Inflammatory macrophage treated with lipopolysaccharide for 1 hour (primary cell): ENCODE data around the gene DIAPH1.
A peak's percentile ranks its signal among the peaks of the same experiment; 100 is the strongest.

Source experiments
- DNase-seq, 2 donors: peaks; one replicate each; pipeline ENCODE4 v3.0.0-alpha.2; 2020 to 2022

The DIAPH1 gene

GRCh38 chr5:141517880-141518617 lies 100.8 kb downstream of the DIAPH1 start:
- no peak for DNase-seq

- peak; percentile 48 to 57 for DNase-seq
These were observed 101.5 kb downstream of the DIAPH1 start for GRCh38 chr5:141517312-141517711.

- DNase-seq = no peak
These were observed 102.2 kb downstream of the DIAPH1 start for GRCh38 chr5:141516672-141517025.

DNA sequence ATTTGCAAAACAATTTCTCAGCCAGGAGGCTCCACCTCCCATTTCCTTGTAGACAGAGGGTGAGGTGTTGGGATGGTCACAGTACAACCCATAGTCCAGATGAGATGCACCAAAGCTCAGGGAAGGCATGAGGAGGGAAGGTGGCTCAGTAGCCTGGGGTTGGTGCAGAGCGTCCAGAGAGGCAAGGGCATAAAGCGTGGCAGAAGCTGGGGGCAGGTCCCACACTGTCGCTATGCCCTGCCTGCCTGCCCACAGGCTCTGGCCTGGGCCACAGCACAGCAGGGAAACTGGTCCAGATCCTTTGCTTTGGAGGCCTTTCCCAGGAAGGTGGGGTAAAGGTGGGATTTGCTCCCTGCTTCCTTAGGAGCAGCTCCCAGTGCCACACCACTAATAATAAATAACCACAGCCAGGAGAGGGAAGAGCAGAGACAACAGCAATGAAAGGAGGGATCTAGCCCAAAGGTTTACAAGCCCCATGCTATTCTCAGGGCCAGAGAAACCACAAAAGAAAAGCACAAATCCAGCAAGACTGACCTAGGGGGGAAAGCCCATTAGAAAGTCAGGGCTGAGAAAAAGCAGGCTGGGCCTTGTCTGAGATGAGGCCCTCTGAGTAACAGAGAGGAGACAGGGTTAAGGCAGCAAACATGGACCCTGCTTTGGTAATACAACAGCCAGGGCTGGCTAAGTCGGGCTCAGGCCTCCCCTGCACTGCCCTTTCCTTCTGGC lies 102.7 kb downstream of the DIAPH1 start:
- no peak for DNase-seq

DNA sequence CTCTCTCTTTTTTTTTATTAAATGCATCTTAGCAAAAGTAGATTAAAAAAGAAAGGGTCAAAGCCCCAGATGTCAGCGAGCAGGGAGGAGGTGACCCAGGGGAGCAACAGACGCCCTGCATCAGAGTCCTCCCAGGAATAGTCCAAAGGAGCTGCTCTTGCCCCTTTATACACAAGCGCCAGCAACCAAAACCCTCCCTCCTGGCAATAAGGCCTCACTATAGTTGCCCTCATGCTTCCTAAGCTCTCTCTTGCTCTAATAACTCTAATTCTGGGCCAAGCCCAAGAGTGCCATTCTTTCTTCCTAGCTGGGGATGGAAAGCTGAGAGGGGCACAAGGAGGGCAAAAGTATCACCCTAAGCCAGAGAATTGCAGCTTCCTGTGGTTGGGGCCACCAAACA lies 103.7 kb downstream of the DIAPH1 start:
- DNase-seq = no peak

DNA sequence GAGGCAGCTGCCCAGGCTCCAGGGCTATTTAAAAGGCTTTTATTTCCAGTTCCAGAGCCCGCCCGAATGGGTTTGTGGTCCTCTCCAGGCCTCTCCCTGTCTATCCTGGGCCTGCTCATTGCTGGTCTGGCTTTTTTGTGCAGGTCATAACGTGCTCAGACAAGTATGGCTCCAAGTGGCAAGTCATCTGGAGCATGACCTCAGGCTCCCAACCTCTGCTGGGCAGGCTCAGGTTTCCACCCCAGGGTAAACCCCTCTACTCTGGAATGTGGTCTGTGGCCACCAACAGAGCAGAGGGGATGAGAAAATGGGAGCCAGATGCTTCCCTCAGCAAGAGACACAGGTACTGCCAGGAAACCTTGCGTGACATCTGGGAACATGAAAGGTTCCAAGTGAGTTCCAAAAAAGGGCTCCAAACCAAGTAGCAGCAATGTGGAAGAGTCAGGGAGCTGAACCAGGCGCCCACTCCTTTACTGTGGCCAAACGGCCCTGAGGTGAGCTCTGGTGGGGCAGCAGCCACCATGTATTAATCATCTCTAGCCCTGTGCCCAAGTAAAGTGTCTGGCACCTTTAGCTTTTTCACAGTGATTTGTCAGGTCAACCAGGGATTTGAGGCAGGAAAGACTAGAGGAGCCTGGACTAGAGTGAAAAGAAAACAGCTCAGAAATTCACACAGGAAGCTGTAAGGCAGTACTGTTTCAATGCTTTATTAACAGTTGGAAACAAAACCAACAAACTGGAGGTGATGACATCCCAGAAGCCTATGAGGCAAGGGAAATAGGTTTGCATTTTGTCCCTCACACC lies 104.3 kb downstream of the DIAPH1 start:
- no peak for DNase-seq

GRCh38 chr5:141513627-141514329 lies 105.0 kb downstream of the DIAPH1 start:
- DNase-seq = peak; percentile 82 to 98

DNA sequence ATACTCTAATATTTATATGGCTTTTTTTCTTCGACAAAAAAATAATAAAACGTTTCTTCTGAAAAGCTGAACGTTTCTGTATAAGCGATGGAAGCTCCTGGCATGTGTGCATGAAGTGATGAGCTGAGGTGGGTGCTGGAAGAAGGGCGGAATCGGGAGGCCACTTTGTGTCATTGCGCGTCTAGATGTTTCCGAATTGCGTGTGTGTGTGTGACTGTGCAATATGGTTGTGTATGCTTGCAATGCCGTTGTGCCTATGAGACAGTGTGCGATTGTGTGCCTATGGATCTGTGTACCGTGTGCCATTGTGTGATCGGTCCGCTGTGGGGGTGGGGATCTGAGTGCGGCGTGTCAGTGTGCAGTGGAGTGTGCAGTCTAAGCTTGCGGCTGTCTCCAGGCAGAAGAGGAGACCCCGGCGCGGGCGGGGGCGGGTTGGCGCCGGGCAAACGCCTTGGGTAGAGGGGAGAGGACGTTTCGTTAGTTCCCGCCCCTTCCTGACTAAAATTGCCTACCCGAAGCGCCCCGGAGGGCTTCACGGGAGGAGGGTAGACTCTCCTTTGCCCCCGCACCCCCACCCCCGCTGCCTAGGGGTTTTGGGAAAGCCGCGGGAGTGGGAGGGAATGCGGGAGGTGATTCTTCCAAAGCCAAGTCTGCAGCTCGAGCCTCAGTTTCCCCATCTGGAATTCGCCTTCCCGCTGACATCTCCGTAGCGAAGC lies 105.7 kb downstream of the DIAPH1 start:
- peak in 1 of 2 donors; percentile 65 for DNase-seq

- DNase-seq = peak; percentile 38 to 76
These were observed 106.3 kb downstream of the DIAPH1 start for GRCh38 chr5:141512390-141512910.

DNA sequence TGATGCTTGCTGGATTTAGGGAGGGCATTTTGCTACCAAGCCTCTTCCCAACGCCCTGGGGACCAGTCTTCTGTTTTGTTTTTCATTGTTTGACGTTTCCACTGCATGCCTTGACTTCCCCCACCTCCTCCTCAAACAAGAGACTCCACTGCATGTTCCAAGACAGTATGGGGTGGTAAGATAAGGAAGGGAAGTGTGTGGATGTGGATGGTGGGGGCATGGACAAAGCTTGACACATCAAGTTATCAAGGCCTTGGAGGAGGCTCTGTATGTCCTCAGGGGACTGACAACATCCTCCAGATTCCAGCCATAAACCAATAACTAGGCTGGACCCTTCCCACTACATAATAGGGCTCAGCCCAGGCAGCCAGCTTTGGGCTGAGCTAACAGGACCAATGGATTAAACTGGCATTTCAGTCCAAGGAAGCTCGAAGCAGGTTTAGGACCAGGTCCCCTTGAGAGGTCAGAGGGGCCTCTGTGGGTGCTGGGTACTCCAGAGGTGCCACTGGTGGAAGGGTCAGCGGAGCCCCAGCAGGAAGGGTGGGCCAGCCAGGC lies 107.0 kb downstream of the DIAPH1 start:
- no peak for DNase-seq

GRCh38 chr5:141510850-141511601 lies 107.8 kb downstream of the DIAPH1 start:
- no peak for DNase-seq

DNA sequence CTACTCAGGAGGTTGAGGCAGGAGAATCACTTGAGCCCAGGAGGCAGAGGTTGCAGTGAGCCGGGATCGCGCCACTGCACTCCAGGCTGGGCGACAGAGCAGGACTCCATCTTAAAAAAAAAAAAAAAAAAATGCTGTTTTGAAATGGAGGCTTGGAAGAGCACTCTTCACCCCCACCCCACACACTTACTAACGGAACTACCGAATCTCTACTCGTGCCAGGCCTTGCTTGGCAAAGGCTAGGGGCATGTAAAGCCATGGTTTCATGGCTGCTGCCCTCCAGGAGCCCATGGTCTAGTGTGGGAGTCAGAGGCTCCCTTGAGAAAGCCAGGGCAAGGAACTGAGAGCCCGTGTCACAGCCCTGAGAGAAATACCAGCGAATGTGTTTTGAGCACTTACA lies 108.6 kb downstream of the DIAPH1 start:
- no peak for DNase-seq

DNA sequence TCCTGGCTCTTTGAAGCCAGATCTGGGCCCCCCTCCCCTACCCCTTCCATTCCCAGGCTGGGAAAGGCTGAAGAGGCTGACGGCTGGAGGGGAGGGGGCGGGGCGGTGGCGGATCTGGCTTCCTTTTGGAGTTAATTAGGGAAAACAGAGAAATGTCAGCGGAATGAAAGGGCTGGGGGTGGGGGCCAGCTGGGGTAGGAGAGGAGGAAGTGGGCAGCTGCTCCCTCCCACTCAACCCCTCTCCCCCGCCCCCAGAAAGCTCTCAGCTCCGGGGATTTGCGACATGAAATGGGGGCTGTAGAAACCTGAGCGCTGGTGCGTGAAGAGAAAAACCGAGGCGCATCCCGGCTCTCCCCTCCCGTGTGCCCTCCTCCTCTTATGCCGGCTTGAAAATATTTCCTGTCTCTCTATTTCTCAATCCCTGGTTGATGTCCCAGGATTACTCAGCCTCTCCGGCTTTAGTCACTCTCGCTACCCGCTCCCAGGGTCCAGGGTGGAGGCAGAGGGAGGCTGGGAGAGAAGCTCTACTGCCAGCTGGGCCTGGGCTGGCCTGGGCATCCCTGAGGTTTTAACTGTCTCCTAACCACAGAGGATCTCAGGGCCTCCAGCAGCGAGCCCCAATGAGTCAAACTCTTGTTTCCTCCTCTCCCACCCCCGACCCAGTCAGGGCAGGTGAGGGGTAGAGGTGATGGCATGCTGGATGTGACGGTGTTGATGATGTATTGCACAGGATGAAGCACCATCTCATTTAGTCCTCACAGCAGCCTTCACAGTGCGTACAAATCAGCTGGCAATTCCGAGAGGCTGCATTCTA lies 109.8 kb downstream of the DIAPH1 start:
- DNase-seq = peak; percentile 52 to 70

GRCh38 chr5:141508440-141508797 lies 110.4 kb downstream of the DIAPH1 start:
- peak in 1 of 2 donors; percentile 80 for DNase-seq

DNA sequence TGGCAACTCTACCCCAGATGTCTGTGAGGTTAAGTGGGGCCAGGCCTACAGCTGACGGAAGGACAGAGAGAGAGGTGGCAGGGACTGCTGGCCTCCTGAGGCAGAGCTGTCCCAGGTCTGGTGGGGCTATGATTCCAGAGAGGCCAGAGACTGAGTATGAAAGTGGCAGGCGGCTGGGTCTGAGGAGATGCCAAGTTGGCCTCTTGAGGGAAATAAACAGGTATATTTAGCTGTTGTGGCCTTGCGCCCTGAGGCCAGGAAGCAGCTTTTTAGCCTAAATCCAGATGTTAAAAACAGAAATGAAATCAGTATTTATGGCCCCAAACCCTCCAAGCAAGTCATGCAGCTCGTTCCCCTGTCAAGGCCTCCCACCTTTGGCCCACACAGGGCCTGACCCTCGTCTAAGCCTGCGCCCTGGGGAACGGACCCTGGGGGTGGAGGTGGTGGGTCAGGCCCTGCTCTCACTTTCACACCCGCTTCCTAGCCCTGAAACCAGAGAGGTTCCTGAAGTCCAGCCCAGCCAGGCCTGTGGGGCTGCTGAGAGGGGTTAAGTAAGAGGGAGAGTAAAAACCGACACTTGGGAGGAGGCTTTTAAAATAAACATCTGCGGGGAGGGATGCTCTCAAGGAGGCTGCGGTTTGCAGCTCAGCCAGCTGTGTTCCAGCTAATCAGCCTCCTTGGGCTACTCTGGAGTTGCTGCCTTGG lies 111.3 kb downstream of the DIAPH1 start:
- no peak for DNase-seq

DNA sequence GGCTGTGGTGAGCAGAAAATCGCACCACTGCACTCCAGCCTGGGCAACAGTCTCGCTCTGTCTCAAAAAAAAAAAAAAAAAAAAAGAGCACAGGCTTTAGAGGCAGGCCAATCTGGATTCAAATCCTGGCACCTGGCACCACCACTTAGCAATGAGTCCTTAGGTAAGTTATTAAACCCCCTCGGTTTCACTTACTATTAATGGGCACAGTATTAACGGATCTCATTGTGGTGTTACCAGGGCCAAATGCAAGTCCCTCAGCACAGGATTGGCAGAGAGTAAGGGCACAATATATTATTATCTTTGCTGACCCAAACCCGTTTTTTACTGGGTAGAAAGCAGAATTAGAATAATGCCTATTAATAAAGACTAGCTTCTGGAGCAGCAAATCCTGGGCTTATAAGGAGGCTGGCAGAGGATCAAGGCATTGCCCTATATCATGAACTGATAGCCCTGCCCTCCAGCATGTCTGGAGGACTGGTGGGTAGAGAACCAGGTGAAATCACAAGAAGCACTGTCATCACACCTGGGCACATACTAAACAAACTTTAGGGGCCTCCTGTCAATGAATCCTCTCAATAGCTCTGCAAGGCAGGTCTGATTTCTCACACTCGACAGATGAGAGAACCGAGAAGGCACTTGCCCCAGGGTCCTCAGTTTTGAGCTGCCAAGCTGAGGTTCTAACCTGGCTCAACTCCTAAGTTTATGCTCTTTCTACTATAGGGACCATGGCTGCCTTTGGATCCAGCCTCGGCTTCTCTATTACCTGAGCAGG lies 112.2 kb downstream of the DIAPH1 start:
- no peak for DNase-seq

DNA sequence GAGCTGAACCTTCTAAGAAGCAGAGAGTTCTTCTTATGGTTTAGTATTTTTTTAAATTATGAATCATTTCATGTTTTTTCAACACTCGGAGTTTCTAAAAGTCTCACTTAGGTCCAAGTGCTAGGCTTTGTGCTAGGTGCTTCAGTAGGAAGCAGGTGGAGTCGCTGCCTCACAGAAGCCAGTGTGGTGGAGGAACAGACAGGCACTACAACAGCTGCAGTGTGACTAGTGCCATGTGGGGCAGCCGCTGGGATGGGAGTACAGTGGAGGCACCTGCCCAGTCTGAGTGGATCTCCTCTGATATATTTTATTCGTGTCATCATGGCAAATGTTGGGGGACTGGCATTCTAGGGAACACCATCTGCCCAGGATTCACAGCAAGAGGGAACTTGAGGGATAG lies 114.6 kb downstream of the DIAPH1 start:
- no peak for DNase-seq

DNA sequence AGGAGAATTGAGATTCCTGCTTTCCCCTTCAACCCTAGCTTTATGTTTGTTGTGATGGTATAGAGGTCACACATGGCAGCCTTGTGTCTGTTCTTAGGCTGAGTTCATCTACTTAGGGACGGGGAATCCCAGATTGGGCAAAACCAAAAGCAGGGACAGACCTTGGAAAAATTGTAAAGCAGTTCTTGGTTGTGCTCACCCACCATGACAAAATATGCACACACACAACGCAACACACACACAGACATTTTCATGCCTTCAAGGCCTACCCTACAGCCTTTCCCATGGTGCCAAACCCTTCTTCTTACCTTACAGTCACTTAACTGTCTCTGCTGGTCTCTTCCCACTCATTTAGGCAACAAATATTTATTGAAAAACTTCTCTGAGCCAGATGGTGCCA lies 115.1 kb downstream of the DIAPH1 start:
- DNase-seq = peak in 1 of 2 donors; percentile 27

DNA sequence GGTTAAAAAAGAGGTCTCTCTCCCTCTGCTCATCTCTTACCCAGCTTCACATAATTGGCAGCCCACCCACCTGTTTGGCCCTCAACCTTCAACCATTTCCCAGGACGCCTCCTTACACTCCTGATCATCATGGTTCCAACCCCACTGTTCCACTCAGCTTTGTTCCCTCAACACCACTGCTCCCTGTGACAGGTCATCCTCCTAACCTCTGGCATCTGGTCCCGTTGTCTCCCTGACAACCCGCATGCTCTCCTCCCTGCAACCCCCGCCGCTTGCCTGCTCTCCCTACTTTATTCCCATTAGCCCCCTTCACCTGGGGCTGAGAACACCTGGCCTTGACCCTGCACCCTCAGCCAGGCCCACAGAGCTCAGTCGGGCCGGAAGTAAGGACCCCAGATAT lies 117.0 kb downstream of the DIAPH1 start:
- DNase-seq = no peak
